Progenitor cell of endocrine pancreas (in vitro differentiated cells): Measurements from ENCODE around the gene ZACN. TPM values are rescaled to one million over a fixed set of nuclear protein-coding genes. Genes with fewer than 3 reads are reported as not detected.
A peak's percentile ranks its signal among the peaks of the same experiment; 100 is the strongest.
"Not testable (repeated sequence)": the region's sequence is repeated elsewhere in the genome, so short reads cannot be mapped to it uniquely, and the experiment has no call there.

Experiments used
- DNase-seq: peaks from one replicate; pipeline ENCODE4 v3.0.0; 2021; ENCODE audit warnings: low spot score; ENCODE audit not compliant: unreplicated experiment
- H3K27ac Mint-ChIP-seq: 2 replicates; pipeline ENCODE4 v1.8.0; 2021; ENCODE audit warnings: mild to moderate bottlenecking, moderate library complexity, mixed read lengths
- H3K27me3 Mint-ChIP-seq: 2 replicates; pipeline ENCODE4 v1.8.0; 2021; ENCODE audit warnings: mixed read lengths
- H3K36me3 Mint-ChIP-seq: 2 replicates; pipeline ENCODE4 v1.8.0; 2022; ENCODE audit warnings: mixed read lengths; ENCODE audit not compliant: insufficient read depth
- H3K4me1 Mint-ChIP-seq: 2 replicates; pipeline ENCODE4 v1.8.0; 2021; ENCODE audit warnings: low read depth, mixed read lengths
- H3K4me3 Mint-ChIP-seq: 2 replicates; pipeline ENCODE4 v1.8.0; 2021; ENCODE audit warnings: low read depth, mild to moderate bottlenecking, moderate library complexity, mixed read lengths
- H3K9me3 Mint-ChIP-seq: 2 replicates; pipeline ENCODE4 v1.8.0; 2021; ENCODE audit warnings: low read depth, mixed read lengths
- CTCF ChIP-seq: fragments of 200-600 bp; sonication (generic); IDR thresholded peaks from one replicate; pipeline ENCODE4 v1.5.0; 2021; ENCODE audit warnings: antibody characterized with exemption, mild to moderate bottlenecking; ENCODE audit not compliant: unreplicated experiment
- total RNA-seq: library from RNA; stranded (reverse); gene quantifications from 2 replicates; pipeline ENCODE4 v1.2.1, GENCODE V29; 2021

The ZACN gene
- total RNA-seq, 1 donor from 2014 or later: 0.96 TPM

- H3K36me3 Mint-ChIP-seq: peaks cover 25% of the 10 kb centered on the region
- H3K27ac Mint-ChIP-seq: no peak overlapping the region
- no peaks in the 10 kb centered on the region for H3K9me3 Mint-ChIP-seq
- TF ChIP-seq CTCF: no peak
- DNase-seq: no peak
- H3K27me3 Mint-ChIP-seq: no peaks in the 10 kb centered on the region
- peaks cover 8% of the 10 kb centered on the region for H3K4me1 Mint-ChIP-seq
- H3K4me3 Mint-ChIP-seq: no peak overlapping the region
Observed at GRCh38 chr17:76050538-76051467, 28.2 kb upstream of the ZACN start.

GRCh38 chr17:76051561-76051960 is 27.4 kb upstream of the ZACN start:
- TF ChIP-seq CTCF: no peak
- Mint-ChIP-seq H3K27ac (no peak overlapping the region), H3K27me3 (no peaks in the 10 kb centered on the region), H3K9me3 (no peaks in the 10 kb centered on the region), H3K4me3 (no peak overlapping the region), H3K4me1 (peaks cover 8% of the 10 kb centered on the region), H3K36me3 (peaks cover 27% of the 10 kb centered on the region)
- no peak for DNase-seq

GRCh38 chr17:76053246-76054111 is 25.5 kb upstream of the ZACN start:
- Mint-ChIP-seq H3K27ac (peak overlapping the region; percentile 63), H3K9me3 (no peaks in the 10 kb centered on the region), H3K4me1 (peaks cover 8% of the 10 kb centered on the region), H3K27me3 (no peaks in the 10 kb centered on the region), H3K4me3 (no peak overlapping the region), H3K36me3 (peaks cover 31% of the 10 kb centered on the region)
- DNase-seq: no peak
- TF ChIP-seq CTCF: no peak

DNA sequence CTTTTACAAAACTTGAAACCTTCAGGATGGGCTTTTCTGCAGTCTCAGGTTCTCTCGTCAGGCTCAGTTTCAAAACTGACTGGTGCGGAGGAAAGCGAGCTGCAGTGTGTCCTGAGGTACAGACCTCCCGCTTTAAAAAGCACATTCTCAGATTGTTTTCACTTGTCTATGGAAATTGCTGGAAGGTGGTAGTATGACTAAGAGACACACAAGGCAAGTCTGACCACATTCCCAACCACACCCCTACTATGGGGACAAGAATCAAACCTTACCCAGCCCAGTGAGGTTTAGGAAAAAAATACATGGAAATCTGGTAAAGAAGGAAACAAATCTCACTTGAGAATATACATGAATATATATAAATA is 24.9 kb upstream of the ZACN start:
- Mint-ChIP-seq H3K36me3 (peaks cover 34% of the 10 kb centered on the region), H3K4me3 (no peak overlapping the region), H3K27me3 (no peaks in the 10 kb centered on the region), H3K27ac (peak overlapping the region; percentile 63), H3K4me1 (peaks cover 8% of the 10 kb centered on the region), H3K9me3 (no peaks in the 10 kb centered on the region)
- TF ChIP-seq CTCF: no peak
- no peak for DNase-seq

- Mint-ChIP-seq H3K27me3 (no peaks in the 10 kb centered on the region), H3K9me3 (no peaks in the 10 kb centered on the region), H3K4me1 (peaks cover 5% of the 10 kb centered on the region), H3K36me3 (peaks cover 34% of the 10 kb centered on the region), H3K27ac (no peak overlapping the region), H3K4me3 (no peak overlapping the region)
- no peak for TF ChIP-seq CTCF
- DNase-seq: no peak
Observed at GRCh38 chr17:76056882-76057281, 22.1 kb upstream of the ZACN start.

- H3K27ac Mint-ChIP-seq: not testable (repeated sequence)
- H3K36me3 Mint-ChIP-seq: peaks cover 37% of the 10 kb centered on the region
Observed at GRCh38 chr17:76058264-76058663, 20.7 kb upstream of the ZACN start.

More at GRCh38 chr17:76058264-76058663, 20.7 kb upstream of the ZACN start:
- not testable (repeated sequence) for H3K27me3 Mint-ChIP-seq, DNase-seq, H3K4me3 Mint-ChIP-seq, H3K9me3 Mint-ChIP-seq, H3K4me1 Mint-ChIP-seq
